ENCODE measurements around the gene KDM4B.

Gene KDM4B

GRCh38 chr19:5124111-5124855, 155.4 kb downstream of the KDM4B start:
- no peak for DNase-seq (ENCODE audit: low spot score)

- DNase-seq (ENCODE audit: low spot score): no peak
Observed at GRCh38 chr19:5125376-5125775, 156.5 kb downstream of the KDM4B start.

GRCh38 chr19:5125797-5126497, 157.0 kb downstream of the KDM4B start:
- peak; percentile 48 for DNase-seq (ENCODE audit: low spot score)

- no peak for DNase-seq (ENCODE audit: low spot score)
Observed at GRCh38 chr19:5126498-5127223, 157.7 kb downstream of the KDM4B start.

- no peak for DNase-seq (ENCODE audit: low spot score)
Observed at GRCh38 chr19:5127717-5128116, 158.8 kb downstream of the KDM4B start.

GRCh38 chr19:5128251-5128935, 159.5 kb downstream of the KDM4B start:
- peak; percentile 88 for DNase-seq (ENCODE audit: low spot score)

GRCh38 chr19:5128936-5129389, 160.1 kb downstream of the KDM4B start:
- DNase-seq (ENCODE audit: low spot score): no peak

- DNase-seq (ENCODE audit: low spot score): no peak
Observed at GRCh38 chr19:5129691-5130090, 160.8 kb downstream of the KDM4B start.

- no peak for DNase-seq (ENCODE audit: low spot score)
Observed at GRCh38 chr19:5130371-5131030, 161.6 kb downstream of the KDM4B start.

- DNase-seq (ENCODE audit: low spot score): no peak
Observed at GRCh38 chr19:5131031-5131505, 162.2 kb downstream of the KDM4B start.

- DNase-seq (ENCODE audit: low spot score): no peak
Observed at GRCh38 chr19:5131506-5132205, 162.7 kb downstream of the KDM4B start.

- DNase-seq (ENCODE audit: low spot score): no peak
Observed at GRCh38 chr19:5132206-5132560, 163.3 kb downstream of the KDM4B start.

- DNase-seq (ENCODE audit: low spot score): no peak
Observed at GRCh38 chr19:5132698-5133651, 164.1 kb downstream of the KDM4B start.

- no peak for DNase-seq (ENCODE audit: low spot score)
Observed at GRCh38 chr19:5133986-5134595, 165.2 kb downstream of the KDM4B start.

- DNase-seq (ENCODE audit: low spot score): no peak
Observed at GRCh38 chr19:5134691-5135090, 165.8 kb downstream of the KDM4B start.

GRCh38 chr19:5136073-5136855, 167.4 kb downstream of the KDM4B start:
- no peak for DNase-seq (ENCODE audit: low spot score)

GRCh38 chr19:5137114-5137513, 168.2 kb downstream of the KDM4B start:
- DNase-seq (ENCODE audit: low spot score): no peak

- no peak for DNase-seq (ENCODE audit: low spot score)
Observed at GRCh38 chr19:5137571-5138124, 168.7 kb downstream of the KDM4B start.

Measured in AG08395 (cell line).